Fibroblast of lung (primary cell): Measurements from ENCODE around the gene KMT2D.

ENCODE experiments used
- EZH2 ChIP-seq: IDR thresholded peaks from 2 replicates; pipeline ENCODE4 v1.5.1; 2012; ENCODE audit warnings: low read length, control low read depth, mild to moderate bottlenecking; ENCODE audit errors: missing control alignments
- TF ChIP-seq, protein P1 (sequence below), 2 donors: IDR thresholded peaks in 1 of 2; conservative IDR thresholded peaks in 1 of 2; 1 replicate in 1 of 2; 2 replicates in 1 of 2; pipeline ENCODE4 v1.5.1; 2011 to 2012; ENCODE audit warnings: low read length in 2 of 2, control low read depth in 1 of 2, inconsistent platforms in 1 of 2, low read depth in 1 of 2, mild to moderate bottlenecking in 1 of 2

DNA sequence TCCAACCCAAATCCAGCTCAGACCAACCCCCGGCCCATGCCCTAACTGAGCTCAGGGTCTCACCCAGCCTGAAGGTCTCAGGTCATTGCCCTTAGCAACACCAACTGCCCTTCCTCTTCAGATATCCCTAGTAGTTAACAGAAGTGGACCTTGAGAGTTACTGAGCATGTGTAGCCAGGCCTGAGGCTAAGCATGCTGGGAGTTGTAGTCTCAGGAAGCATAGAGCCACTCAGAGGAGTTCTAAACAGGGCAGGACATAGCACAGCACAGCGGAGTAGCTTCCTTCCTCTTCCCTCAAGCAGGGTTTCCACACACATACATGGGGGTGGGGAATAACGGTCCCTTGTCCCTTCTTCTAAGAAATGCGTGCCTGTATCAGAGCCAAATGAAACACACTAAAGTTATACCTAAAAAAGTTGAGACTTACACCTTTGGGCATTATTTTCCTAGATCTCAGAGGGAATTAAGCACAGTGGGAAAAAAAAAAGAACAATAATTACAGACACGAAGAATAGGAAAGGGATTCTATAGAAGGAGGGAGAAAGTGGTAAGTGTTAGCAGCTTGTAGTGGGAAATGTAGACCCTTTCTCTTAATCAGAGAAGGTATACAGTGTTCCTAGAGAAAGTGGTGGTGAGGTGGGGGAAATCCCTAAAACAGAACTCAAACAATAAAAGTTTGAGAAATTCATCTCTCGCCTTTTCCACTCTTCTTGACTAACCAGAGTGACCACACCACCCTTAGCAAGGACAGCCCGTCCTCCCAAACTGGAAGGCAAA is 4.4 kb downstream of the KMT2D start:
- TF ChIP-seq, protein P1, sequence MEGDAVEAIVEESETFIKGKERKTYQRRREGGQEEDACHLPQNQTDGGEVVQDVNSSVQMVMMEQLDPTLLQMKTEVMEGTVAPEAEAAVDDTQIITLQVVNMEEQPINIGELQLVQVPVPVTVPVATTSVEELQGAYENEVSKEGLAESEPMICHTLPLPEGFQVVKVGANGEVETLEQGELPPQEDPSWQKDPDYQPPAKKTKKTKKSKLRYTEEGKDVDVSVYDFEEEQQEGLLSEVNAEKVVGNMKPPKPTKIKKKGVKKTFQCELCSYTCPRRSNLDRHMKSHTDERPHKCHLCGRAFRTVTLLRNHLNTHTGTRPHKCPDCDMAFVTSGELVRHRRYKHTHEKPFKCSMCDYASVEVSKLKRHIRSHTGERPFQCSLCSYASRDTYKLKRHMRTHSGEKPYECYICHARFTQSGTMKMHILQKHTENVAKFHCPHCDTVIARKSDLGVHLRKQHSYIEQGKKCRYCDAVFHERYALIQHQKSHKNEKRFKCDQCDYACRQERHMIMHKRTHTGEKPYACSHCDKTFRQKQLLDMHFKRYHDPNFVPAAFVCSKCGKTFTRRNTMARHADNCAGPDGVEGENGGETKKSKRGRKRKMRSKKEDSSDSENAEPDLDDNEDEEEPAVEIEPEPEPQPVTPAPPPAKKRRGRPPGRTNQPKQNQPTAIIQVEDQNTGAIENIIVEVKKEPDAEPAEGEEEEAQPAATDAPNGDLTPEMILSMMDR (conservative IDR thresholded peaks at IDR 0.05 in 1 of 2, IDR thresholded peaks at IDR 0.05 in 1 of 2; ENCODE audit: low read depth in 1 of 2, low read length in 2 of 2), result no peak
- no peak for TF ChIP-seq EZH2
